Parathyroid adenoma (tissue), 2 donors: ENCODE data around the gene TSHZ1.

Experiments used
- H2AFZ ChIP-seq: fragments of 300-600 bp; sonication (generic); one replicate; pipeline ENCODE4 v1.7.0; 2017; ENCODE audit warnings: antibody characterized with exemption, mild to moderate bottlenecking
- H3K27ac ChIP-seq: fragments of 300-600 bp; sonication (generic); one replicate; pipeline ENCODE4 v1.7.0; 2017
- H3K27me3 ChIP-seq: fragments of 300-600 bp; sonication (generic); one replicate; pipeline ENCODE4 v1.7.0; 2017; ENCODE audit warnings: low read length; ENCODE audit not compliant: control insufficient read depth, insufficient read depth
- H3K36me3 ChIP-seq: fragments of 300-600 bp; sonication (generic); one replicate; pipeline ENCODE4 v1.7.0; 2017; ENCODE audit warnings: low read length; ENCODE audit not compliant: control insufficient read depth, insufficient read depth
- H3K4me1 ChIP-seq: fragments of 300-600 bp; sonication (generic); one replicate; pipeline ENCODE4 v1.7.0; 2017; ENCODE audit warnings: control low read depth
- H3K4me2 ChIP-seq: fragments of 300-600 bp; sonication (generic); one replicate; pipeline ENCODE4 v1.7.0; 2017; ENCODE audit warnings: low read length
- H3K4me3 ChIP-seq: fragments of 300-600 bp; sonication (generic); one replicate; pipeline ENCODE4 v1.7.0; 2017; ENCODE audit warnings: low read depth, low read length
- H3K79me2 ChIP-seq: fragments of 300-600 bp; sonication (generic); one replicate; pipeline ENCODE4 v1.7.0; 2017; ENCODE audit warnings: control low read depth
- H3K9ac ChIP-seq: fragments of 300-600 bp; sonication (generic); one replicate; pipeline ENCODE4 v1.7.0; 2017; ENCODE audit warnings: mild to moderate bottlenecking
- H3K9me3 ChIP-seq: fragments of 300-600 bp; sonication (generic); one replicate; pipeline ENCODE4 v1.7.0; 2017; ENCODE audit warnings: low read length; ENCODE audit not compliant: control insufficient read depth
- TF ChIP-seq, protein P1 (sequence below): fragments of 300-600 bp; sonication (generic); IDR thresholded peaks from one replicate; pipeline ENCODE4 v1.7.0; 2017; ENCODE audit warnings: antibody characterized with exemption, mild to moderate bottlenecking
- donor health status: primary hyperparathyroidism.

TSHZ1 gene

GRCh38 chr18:75223687-75224347 lies 13.2 kb downstream of the TSHZ1 start:
- Histone ChIP-seq H3K36me3 (no peaks in the 10 kb centered on the region), H3K27ac (no peak overlapping the region), H3K27me3 (no peaks in the 10 kb centered on the region), H3K9ac (no peak overlapping the region), H3K4me1 (peaks cover 3% of the 10 kb centered on the region), H3K4me3 (no peak overlapping the region), H3K4me2 (no peak overlapping the region), H3K79me2 (peaks cover 36% of the 10 kb centered on the region), H3K9me3 (no peaks in the 10 kb centered on the region), H2AFZ (no peak overlapping the region)
- TF ChIP-seq, protein P1, sequence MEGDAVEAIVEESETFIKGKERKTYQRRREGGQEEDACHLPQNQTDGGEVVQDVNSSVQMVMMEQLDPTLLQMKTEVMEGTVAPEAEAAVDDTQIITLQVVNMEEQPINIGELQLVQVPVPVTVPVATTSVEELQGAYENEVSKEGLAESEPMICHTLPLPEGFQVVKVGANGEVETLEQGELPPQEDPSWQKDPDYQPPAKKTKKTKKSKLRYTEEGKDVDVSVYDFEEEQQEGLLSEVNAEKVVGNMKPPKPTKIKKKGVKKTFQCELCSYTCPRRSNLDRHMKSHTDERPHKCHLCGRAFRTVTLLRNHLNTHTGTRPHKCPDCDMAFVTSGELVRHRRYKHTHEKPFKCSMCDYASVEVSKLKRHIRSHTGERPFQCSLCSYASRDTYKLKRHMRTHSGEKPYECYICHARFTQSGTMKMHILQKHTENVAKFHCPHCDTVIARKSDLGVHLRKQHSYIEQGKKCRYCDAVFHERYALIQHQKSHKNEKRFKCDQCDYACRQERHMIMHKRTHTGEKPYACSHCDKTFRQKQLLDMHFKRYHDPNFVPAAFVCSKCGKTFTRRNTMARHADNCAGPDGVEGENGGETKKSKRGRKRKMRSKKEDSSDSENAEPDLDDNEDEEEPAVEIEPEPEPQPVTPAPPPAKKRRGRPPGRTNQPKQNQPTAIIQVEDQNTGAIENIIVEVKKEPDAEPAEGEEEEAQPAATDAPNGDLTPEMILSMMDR = no peak

GRCh38 chr18:75226286-75226955 lies 15.8 kb downstream of the TSHZ1 start:
- Histone ChIP-seq H3K9me3 (no peaks in the 10 kb centered on the region), H3K4me3 (no peak overlapping the region), H3K36me3 (no peaks in the 10 kb centered on the region), H3K27me3 (no peaks in the 10 kb centered on the region), H3K79me2 (peaks cover 41% of the 10 kb centered on the region), H3K4me2 (no peak overlapping the region), H2AFZ (no peak overlapping the region), H3K4me1 (peaks cover 3% of the 10 kb centered on the region), H3K27ac (no peak overlapping the region), H3K9ac (no peak overlapping the region)
- TF ChIP-seq, protein P1 = no peak

- TF ChIP-seq, protein P1 = no peak
- no peak overlapping the region for H3K27ac ChIP-seq
- H3K36me3 ChIP-seq = no peaks in the 10 kb centered on the region
- H3K9ac ChIP-seq = no peak overlapping the region
- no peaks in the 10 kb centered on the region for H3K27me3 ChIP-seq
- peaks cover 46% of the 10 kb centered on the region for H3K79me2 ChIP-seq
- peaks cover 3% of the 10 kb centered on the region for H3K4me1 ChIP-seq
- no peak overlapping the region for H3K4me2 ChIP-seq
- no peak overlapping the region for H2AFZ ChIP-seq
- no peak overlapping the region for H3K4me3 ChIP-seq
- H3K9me3 ChIP-seq = no peaks in the 10 kb centered on the region
Observed at GRCh38 chr18:75226956-75227316, 16.3 kb downstream of the TSHZ1 start.

- no peak overlapping the region for H3K9ac ChIP-seq
- no peak overlapping the region for H3K4me2 ChIP-seq
- H3K36me3 ChIP-seq = no peaks in the 10 kb centered on the region
- no peaks in the 10 kb centered on the region for H3K9me3 ChIP-seq
- TF ChIP-seq, protein P1 = no peak
- no peak overlapping the region for H3K4me3 ChIP-seq
- peaks cover 49% of the 10 kb centered on the region for H3K79me2 ChIP-seq
- no peaks in the 10 kb centered on the region for H3K27me3 ChIP-seq
- H3K27ac ChIP-seq = no peak overlapping the region
- H3K4me1 ChIP-seq = peaks cover 3% of the 10 kb centered on the region
- H2AFZ ChIP-seq = no peak overlapping the region
Observed at GRCh38 chr18:75227535-75228296, 17.1 kb downstream of the TSHZ1 start.
